Measurements from ENCODE around the gene DLX1.
"Not testable (repeated sequence)": the region's sequence is repeated elsewhere in the genome, so short reads cannot be mapped to it uniquely, and the experiment has no call there.

The DLX1 gene

DNA sequence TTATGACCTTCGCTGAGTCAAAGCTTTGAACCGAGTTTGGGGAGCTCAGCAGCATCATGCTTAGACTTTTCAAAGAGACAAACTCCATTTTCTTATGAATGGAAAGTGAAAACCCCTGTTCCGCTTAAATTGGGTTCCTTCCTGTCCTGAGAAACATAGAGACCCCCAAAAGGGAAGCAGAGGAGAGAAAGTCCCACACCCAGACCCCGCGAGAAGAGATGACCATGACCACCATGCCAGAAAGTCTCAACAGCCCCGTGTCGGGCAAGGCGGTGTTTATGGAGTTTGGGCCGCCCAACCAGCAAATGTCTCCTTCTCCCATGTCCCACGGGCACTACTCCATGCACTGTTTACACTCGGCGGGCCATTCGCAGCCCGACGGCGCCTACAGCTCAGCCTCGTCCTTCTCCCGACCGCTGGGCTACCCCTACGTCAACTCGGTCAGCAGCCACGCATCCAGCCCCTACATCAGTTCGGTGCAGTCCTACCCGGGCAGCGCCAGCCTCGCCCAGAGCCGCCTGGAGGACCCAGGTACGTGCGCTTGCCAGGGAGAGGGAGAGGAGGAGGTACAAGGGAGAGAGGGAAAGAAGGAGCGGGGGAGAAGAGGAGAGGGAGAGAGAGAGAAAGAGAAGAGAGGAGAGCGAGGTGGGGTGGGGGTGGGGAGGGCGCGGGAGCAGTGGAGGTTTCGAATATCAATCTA lies at the start of gene DLX1:
DLX1 (plus strand) TSS at position 48 of the 700 bp plus-strand sequence; CDS start at position 219, 171 bp downstream.
- DNase-seq (ENCODE audit: low spot score) = peak; percentile 60

DNA sequence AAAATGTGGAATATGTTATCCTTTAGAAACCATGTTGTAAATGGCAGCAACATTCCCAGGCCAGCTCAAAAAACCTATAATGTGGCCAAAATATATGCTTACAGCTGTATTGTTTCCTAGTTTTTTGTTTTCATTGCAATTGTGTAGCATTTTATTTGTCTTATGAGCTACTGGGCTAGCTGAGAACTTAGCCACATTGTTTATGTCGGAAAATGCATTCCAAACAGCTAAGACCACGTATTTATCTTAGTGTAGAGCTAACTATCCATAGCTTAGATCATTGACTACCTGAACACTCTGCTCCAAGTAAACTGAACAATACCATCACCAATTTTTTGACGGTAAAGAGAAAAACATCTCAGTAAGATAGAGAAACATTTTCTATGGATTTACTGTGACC lies 47.2 kb upstream of the DLX1 start:
- no peak for DNase-seq (ENCODE audit: low spot score)

DNA sequence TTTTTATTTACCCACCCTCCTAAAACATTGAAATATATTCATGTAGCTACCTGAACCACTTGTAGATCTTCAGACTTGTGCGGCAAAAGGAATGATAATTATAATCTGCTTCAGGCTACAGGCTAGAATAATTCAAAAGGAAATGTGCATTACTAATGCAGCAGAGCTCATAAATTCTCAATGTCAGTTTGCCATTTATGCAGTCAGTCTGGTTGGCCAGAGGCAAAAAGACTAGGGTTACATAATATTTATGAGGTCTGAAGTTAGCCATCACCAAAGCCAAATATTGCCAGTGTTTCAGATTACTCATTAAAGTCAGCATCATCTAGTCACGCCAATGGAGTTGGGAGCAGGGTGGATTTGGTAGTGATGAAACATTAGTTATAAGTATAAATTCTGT lies 46.7 kb upstream of the DLX1 start:
- DNase-seq (ENCODE audit: low spot score) = no peak

DNA sequence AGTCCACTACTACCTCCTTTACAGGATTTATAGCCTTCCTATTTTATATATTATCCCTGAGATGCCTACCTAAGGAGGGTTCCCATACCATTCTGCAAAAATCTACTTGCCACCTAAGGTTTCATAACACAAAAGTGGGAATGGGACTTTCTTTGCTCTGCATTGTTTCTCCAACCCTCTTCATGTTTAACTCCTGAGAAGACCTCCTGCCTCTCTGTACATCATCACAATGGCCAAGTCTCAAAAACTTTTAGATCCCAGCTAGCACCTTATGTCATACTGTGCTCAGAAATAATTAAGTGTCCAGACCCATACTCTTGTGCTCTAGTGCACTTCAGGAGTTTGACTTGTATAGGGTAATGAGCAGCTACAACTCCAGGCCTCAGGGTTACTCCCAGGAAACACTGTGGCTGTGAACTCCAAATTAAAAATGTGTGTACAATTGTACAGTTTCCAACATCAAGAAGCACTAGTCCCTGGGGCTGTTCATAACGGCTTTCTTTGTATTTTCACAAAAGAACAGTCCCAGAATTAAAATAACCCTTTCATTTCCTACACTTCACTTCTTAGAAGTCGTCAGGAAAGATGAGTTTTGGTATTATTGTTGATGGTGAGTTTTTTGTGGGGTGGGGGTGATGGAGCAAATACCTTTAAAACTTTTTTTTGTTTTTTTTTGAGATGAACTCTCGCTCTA lies 46.1 kb upstream of the DLX1 start:
- DNase-seq (ENCODE audit: low spot score) = no peak

DNA sequence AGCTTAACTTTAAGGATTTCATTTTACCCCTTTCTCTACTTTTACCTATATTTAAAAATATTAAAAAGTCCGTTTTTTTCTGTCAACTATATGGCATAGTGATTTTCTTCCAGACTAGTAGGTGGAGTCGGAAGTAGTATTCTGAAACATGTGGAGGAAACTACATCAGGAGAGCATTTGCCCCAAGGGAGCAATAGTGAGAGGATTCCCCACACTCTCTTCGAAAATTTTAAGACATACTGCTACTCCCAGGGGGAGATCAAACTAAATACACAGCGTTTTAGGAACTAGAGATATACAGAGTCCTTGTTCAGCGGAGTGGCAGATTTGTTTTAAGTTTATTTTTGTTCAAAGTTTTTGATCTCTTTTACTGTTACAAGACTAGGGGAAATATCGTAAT lies 45.0 kb upstream of the DLX1 start:
- DNase-seq (ENCODE audit: low spot score) = peak; percentile 21

DNA sequence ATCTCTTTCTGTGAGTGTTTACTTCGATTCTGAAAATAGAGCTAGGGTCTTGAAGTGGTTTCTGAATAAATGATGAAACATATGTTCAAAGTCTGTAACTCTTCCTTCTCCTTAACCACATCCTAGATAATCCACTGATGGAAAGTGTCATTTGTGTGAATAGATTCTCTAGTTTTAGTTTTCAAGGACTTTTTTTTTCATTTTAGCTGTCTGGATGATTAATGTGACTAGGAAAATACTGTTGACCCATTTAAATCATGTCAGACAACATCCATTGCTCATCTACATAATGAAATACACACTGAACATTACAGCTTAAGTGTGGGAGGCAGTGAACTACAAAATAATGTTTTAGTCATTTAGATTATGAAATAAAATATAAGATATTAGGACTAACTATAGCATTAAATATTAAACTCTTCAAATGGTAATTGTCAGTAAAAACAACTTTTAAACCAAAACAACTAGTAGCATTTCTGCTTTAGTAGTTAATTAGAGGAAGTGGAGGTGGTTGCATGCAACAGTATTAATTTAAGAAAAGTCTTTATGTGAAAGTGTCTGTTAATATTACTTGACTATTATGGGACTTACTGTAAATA lies 39.1 kb upstream of the DLX1 start:
- no peak for DNase-seq (ENCODE audit: low spot score)

DNA sequence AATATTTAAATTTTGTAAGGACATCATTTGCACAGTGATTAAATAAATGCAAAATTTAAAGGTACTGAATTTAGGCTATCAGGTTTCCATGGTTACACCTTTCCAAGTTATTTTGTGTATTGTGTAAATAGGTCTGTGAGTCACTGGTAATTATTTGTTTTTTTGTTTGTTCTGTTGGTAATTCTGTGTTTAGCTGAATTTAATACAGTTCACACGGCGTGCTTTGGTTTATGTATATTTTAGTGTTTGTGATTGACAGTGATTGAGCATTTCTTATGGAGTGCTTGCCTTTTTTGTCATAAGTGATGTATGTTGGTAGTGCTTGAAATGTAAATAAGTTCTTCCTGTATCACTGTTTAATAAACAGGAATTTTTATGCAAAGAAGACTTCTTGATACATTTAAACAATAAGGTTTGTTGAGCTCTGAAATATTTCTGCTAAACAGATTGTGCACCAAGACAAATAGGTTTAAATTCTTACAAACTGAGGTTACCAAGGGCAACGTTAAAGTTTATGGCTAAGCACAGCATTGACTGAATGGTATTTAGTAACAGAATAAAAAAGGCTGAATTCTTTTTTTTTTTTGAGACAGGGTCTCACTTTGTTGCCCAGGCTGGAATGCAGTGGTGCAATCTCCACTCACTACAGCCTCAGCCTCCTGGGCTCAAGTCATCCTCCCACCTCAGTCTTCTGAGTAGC lies 38.3 kb upstream of the DLX1 start:
- no peak for DNase-seq (ENCODE audit: low spot score)

DNA sequence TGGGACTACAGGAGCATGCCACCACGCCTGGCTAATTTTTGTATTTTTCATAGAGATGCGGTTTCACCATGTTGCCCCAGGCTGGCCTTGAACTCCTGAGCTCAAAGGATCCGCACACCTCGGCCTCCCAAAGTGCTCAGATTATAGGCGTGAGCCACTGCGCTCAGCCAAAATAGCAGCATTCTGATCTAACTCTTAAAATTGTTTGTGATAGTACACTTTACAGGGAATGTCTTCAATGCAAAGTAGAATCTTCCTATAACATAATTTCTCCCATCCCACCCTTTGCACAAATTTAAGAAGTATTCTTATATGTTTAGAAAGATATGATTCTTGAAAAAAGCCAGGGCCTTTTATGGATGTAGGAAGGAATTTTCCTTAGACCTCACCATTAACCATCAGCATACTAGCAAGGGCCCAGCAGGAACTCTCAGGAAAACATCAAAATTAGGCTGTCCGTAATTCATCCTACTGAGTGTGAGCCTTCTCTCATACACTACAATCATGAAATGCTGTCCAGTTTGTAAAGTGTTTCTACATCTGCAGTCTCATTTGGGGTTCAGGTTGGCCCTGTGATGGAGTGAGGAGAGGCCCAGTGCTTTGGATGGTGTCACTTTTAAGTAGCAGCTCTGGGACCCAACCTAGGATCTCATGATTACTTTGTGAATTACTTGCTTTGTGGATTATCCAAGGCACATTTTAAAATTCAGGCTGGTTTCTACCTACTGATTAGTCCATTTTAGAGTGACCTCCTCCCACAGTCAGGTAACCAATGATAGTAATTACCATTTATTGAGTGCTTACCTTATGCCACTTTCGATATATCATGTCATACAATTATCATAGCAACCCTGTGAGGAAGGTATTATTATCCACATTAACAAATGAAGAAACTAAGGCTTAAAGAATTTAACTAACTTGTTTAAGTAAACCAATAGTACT lies 37.5 kb upstream of the DLX1 start:
- DNase-seq (ENCODE audit: low spot score) = no peak

DNA sequence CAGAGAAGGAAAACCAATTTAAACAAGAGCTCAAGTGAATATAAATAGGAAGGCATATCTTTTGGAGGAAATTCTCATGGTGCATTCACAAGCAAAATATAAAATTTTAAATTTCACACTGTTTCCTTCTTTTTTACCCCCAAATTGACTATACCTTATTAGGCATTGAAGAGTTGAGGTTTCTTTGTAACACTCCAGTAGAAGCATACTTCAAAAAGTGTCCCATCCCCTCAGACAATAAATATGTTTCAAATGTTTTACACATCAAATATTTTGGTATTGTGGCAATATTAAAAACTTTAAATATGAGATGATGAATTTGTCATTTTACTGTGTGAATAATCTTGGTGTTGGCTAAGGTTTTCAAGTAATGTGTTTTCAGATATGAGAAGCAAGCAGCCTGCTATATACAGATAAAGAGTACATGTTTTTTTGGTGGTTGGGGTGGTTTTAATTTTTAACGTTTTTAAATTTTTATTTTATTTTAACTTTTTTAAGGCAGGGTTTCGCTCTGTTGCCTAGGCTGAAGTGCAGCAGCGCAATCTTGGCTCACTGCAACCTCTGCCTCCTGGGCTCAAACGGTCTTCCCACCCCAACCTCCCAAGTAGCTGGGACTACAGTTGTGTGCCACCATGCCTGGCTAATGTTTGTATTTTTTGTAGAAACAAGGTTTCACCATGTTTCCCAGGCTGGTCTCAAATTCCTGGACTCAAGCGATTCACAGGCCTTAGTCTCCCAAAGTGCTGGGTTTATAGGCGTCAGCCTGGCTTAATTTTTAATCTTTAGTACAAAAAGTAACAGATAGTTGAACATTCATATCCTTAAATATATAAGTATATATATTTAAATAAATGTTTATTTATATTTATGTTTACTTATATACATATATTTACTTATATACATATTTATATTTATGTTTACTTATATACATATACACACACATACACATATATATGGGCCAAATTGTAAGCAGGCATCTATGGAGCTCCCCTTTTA lies 36.5 kb upstream of the DLX1 start:
- DNase-seq (ENCODE audit: low spot score) = no peak

DNA sequence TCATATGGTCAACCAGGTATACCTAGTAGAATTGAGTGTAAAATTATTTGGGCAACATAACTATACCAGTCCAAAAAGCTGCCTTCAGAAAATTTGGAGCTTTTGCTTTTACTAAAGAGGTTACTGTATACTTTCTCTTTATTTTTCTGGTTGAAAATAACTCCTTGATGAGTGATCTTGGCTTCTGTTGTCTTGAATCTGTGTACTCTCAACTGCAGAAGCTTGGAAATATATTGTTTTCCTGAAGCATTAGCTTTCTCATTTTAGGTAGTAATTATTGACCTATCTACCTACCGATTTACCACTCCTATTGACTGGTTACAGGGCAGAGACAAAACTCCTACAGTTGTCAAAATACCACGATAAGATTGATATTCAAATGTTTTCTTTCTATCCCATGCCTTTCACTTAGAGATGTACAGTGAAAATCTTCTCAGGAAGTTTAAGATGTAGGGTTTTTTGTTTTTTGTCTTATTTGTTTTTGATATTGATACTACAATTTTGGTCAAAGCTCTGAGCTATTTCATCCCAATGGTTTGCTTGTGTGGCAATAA lies 35.7 kb upstream of the DLX1 start:
- DNase-seq (ENCODE audit: low spot score) = no peak

DNA sequence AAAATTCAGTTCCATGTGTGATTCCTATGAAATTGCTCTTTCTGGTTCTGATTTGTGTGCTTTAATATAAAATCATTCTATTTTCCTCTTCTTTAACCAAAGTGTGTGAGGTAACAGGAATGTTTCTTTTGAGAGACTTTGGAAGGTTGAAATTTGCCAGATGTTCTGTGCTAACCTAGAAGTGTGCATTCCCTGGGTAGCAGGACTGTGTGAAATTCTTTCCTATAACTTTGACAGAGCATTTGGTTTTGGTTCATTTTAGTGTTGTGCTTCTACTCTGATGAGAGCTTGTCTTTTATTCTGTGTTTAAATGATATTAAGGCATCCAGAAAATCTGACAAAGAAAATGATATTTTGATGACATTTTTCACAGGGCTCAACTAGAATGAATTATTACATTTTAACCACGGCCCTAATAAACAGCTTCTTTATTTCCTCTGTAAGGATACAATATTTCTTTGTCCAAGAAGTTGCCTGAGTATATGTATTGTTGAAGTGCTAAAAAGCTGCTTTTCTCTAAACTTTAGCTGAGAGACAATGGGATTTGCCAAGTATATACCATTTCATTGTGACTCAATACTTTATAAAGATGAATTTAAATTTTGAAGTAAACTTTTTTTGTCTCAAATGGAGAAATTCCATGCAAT lies 34.7 kb upstream of the DLX1 start:
- no peak for DNase-seq (ENCODE audit: low spot score)

DNA sequence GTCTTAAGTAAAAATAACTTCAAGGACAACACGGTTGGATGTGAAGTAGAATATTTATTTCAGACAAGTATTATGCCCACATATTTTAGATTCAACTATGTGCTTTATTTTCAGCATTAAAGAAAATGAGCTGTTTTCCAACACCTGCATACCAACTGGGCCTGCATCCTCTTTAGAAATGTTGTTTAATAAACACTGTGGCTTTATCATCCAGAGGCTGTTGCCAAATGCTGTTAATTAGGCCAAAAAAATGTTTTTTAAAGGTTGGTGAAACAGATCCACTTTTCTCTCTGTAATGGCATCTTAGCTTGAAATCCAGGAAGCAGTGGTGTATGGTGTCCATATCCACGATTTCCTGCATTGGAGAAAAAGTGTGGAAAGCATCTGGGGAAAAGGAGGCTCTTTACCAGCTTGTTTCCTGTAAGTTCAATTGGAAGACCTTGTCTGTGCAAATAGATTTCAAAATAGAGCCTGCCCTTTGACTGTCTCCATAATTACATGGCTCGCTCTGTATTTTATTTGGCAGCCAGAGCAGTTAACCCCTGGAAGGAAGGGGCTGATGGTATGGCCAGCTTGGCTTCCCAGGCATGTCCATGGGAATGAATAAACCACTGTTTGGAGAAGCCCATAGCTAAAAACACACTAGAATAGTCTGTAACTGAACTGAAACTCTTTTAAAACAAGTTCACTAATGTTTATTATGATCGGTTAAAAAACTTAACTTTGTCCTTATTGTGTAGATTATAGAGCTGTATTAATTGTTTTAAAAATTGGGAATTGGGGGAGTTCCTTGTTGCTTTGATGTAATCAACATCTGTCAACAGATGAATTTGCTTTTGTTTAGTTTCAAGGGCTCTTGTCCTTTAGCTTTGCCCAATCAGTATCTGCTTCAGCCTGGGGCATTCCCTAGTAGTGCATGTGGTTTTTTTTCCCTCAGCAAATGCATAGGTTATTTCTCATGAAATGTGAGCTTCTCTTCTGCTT lies 33.0 kb upstream of the DLX1 start:
- no peak for DNase-seq (ENCODE audit: low spot score)

DNA sequence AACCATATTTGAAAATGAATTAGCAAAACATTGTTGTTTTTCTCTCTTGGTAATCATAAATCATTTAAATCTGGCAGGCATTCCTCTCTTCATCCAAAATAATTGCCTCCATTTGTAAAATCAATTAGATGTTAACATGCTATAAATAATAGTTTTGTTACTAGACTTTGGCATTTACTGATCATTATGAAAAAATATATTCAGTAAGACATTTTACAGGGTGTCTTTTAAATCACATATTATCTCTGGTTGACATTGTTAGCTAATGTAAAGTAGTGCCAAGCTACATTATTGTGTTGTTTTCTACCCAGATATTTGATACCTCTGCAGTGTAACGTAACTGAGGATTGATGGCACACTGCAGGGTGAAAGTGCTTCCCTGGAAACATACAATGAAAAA lies 31.8 kb upstream of the DLX1 start:
- no peak for DNase-seq (ENCODE audit: low spot score)

DNA sequence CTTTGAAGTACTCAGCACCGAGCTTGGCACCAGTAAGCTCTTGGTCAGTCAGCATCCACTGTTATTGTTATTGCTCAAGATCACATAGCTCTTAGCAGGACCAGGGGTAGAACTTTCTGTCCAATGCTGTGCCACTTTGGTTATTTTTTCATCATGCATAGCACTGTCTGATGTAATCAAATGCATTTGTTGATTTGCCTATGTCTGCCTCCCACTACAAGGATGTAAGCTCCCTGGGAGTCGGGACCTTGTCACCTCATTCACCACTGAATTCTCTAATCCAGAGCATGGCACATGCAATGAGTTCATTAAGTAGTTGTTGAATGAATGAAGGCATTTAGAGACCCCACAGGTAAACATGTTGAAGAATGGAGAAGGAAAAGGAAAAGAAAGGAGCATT lies 29.0 kb upstream of the DLX1 start:
- DNase-seq (ENCODE audit: low spot score) = no peak

DNA sequence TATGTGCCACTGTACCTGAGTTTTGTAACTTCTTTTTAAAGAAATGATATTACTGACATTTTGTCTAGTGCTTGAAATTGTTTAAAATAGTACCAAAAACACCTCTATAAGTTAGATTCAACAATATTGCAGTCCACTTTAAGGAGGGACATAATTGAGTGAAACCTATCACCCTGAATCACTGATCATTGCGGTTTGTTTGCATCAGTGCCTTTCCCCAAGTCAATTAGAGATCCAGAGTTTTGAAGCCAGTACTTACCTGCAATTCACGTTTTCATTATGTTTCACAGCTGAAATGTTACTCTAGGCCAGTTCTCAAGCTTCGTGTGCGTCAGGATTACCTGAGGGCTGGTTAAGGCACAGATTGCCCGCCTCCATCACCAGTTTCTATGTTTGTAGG lies 26.6 kb upstream of the DLX1 start:
- no peak for DNase-seq (ENCODE audit: low spot score)

DNA sequence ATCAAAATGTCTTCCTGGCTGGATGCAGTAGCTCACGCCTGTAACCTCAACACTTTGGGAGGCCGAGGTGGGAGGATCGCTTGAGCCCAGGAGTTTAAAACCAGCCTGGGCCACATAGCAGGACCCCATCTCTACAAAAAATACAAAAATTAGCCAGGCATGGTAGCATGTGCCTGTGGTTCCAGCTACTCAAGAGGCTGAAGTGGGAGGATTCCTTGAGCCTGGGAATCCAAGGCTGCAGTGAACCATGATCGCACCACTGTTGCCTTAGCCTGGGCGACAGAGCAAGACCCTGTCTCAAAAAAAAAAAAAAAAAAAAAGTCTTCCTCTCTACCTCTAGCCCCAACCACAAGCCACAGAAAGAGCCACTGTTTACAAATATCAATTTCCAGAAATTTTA lies 25.2 kb upstream of the DLX1 start:
- not testable (repeated sequence) for DNase-seq (ENCODE audit: low spot score)

DNA sequence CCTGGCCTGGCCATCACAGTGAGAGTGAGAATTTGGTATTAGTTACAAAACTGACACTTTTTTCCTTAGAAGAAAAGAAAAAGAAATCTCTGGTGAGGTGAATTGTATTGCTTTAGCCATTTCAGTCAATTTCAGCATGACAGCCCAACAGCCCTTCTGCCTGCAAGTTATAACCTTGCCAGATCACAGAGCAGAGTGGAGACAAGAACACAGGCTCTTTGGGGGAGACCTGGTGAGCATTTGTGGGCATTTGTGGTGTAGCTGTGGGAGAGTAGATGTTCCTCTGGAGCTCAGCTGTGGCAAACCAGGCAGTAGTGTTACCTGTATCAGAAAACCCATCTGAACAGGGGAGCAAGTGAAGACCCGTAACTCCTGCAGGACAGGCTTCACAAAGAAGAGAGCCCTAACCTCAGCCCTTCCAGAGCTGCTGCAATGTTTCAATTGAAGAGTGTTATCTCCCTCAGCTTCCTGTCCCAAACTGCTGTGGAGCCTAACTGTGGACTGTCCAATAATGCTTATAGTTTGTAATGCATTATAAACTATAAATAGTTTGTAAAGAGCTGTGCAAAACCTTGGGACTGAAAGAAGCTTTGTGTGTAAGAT lies 22.8 kb upstream of the DLX1 start:
- no peak for DNase-seq (ENCODE audit: low spot score)

DNA sequence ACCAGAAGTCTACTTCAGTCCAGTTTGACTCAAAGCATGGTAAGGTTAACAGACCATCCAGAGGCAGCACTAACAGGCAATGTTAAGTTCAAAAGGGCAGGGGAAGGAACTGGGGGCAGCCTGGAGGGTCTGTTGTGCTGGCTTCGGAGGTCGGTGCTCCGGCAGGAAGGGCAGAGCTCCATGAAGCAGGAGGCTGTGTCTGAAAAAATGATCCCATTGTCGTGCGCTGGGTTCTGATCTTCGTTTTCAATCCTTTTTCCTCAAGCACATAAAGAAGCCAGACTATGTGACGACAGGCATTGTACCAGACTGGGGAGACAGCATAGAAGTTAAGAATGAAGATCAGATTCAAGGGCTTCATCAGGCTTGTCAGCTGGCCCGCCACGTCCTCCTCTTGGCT lies 21.9 kb upstream of the DLX1 start:
- DNase-seq (ENCODE audit: low spot score) = no peak

All from D341Med (cell line).